A673 (cell line): ENCODE data around the gene BBS9.

ENCODE experiments used
- CTCF ChIP-seq: fragments of 300-800, 200-600 bp; sonication (generic); conservative IDR thresholded peaks from 2 replicates; pipeline ENCODE4 v1.5.1; 2017; ENCODE audit warnings: low read depth, mild to moderate bottlenecking, antibody characterized with exemption, low read length, moderate library complexity, mixed read lengths
- EZH2 ChIP-seq: fragments of 200-600 bp; sonication (generic); IDR thresholded peaks from 2 replicates; pipeline ENCODE4 v1.6.1; 2017; ENCODE audit warnings: borderline replicate concordance, low read depth, mild to moderate bottlenecking, mixed read lengths, antibody characterized with exemption, low read length; ENCODE audit not compliant: poor library complexity, severe bottlenecking

GRCh38 chr7:33590916-33591315, 461.6 kb downstream of the BBS9 start:
- TF ChIP-seq CTCF (no peak), EZH2 (no peak)
